Stimulated activated CD4-positive, alpha-beta T cell treated with anti-CD3 and anti-CD28 coated beads, Interleukin-12 subunit alpha, Interleukin-12 subunit beta, amount 100 ng/mL, for 4 hours (primary cell): ENCODE measurements around the gene IL4I1.

ENCODE experiments used
- DNase-seq: peaks from one replicate; pipeline ENCODE4 v3.0.0-alpha.2; 2020

Gene IL4I1

GRCh38 chr19:49861541-49862378 lies 34.9 kb downstream of the IL4I1 start:
- no peak for DNase-seq

- no peak for DNase-seq
Measured at GRCh38 chr19:49861107-49861506, 35.6 kb downstream of the IL4I1 start.

DNA sequence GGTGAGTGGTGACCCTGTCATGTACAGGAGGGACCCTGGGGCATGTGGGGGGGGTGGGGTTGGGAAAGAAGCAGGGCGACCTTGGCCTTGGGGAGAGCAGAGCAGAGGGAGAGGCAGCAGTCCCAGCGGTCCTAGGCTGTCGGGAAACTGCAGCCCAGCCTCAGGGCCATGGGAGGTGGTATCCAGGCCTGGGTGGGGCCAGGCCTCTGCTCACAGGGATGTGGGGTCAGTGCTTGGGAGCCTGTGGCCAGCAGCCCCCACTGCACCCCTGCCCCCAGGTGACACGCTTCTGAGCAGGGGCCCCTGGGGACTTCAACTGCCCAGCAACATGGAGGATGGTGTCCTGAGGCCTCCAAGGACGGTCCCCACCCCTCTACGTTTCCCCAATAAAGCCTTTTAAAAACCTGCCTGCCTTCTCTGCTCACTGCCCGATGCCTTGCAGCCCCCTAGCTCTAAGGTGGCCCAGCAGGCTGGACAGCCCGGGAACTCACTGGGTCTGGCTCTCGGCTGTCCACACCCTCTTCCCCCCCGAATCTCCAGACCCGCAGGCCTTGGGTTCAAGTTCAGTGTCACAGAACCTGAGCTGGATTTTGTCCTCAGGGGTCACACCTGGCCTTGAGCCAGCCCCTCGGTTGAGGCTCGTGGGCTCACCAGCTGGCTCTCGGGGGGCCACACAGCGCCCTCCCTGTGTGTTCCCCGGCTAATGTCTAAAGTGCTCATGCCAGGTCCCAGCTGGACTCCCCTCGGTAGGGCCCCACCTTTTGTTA lies 36.2 kb downstream of the IL4I1 start:
- DNase-seq = no peak

DNA sequence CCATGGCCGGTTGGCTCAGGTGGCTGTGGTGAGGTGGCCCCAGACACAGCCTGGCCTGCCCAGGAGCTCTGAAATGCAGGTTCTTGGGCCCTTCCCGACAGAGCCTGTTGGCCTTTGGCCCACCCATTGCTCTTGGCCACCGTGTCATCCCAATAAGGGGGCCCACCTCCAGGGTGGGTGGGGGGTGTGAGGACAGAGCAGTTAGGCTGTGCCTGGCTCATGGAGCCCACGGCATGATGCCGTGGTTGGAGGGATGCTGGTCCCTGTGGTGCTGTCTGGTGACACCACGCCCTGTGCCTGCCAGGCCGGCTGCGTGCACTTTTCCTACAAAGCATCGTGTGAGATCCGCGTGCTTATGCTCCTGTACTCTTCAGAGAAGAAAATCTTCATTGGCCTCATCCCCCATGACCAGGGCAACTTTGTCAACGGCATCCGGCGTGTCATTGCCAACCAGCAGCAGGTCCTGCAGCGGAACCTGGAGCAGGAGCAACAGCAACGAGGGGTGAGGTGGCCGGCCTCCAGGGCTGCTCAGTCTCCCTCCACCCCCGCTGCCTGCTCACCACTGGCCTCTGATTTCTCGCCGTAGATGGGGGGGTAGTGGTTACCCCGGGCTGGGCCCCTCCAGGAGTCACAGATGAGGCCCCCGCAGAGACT lies 36.9 kb downstream of the IL4I1 start:
- no peak for DNase-seq

DNA sequence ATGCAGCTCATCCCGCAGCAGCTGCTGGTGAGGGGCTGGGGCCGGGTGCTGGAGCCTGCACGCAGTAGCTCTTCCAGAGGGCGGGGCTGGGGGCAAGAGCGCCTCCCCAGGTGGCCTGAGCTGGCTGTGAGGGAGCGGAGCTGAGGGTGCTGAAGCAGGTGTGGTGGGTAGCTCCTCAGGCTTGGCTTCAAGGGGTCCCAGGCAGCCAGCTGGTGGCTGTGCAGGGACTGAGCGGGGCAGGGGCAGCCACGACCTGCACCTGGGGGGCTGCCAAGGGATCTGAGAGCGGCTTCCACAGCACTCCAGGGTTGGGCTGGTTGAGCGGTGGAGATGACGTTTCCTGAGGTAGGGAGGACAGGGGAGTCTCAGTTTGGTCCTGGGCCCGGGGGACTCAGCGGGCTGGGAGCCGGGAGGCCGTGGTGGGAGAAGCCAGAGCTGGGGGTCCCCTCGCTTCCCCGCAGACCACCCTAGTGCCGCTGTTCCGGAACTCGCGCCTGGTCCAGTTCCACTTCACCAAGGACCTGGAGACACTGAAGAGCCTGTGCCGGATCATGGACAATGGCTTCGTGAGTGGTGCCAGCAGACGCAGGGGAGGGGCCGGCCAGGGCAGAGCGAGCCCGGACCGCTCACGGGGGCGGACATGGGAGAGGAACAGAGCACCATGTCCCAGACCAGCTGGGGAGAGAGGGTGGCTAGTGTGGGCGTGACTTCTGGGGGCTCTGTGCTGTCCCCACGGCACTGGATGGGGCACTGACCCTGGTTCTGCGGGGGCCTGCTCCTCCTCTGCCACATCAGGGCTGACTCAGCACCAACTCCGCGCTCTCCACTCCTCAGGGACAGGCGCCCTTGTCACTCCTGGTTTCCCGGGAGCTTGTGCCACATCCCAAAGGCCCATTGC lies 38.4 kb downstream of the IL4I1 start:
- no peak for DNase-seq

- DNase-seq = no peak
Measured at GRCh38 chr19:49857838-49858087, 38.9 kb downstream of the IL4I1 start.

DNA sequence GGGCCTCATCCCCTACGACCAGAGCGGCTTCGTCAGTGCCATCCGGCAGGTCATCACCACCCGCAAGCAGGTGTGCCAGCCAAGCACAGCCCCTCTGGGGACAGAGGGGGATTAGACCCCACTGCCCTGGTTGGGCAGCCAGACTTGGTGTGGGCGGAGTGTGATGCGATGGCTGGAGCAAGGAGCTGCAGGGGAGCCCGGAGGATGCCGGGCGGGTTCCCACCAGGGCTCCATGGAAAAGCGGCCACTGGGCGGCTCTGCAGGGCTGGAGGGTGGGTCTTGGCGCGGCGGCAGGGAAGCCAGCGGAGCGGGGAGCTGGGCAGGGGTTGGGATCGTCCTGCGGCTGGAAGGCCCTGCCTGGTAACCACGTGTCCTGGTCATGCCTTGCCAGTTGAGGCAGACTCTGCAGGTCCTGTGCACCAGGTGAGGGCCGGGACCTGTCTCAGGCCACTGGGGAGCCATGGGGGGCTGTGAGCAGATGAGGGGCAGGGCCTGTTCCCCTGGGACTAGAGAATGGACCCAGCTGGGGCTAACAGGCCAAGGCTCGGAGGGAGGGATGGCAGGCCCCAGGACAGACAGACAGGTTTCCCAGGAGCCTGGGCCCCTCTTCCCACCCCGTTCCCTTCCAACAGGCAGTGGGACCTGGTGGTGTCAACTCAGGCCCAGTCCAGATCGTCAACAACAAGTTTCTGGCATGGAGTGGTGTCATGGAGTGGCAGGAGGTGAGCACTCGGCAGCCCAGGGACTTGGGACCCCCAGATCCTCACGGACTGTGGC lies 39.4 kb downstream of the IL4I1 start:
- DNase-seq = no peak

DNA sequence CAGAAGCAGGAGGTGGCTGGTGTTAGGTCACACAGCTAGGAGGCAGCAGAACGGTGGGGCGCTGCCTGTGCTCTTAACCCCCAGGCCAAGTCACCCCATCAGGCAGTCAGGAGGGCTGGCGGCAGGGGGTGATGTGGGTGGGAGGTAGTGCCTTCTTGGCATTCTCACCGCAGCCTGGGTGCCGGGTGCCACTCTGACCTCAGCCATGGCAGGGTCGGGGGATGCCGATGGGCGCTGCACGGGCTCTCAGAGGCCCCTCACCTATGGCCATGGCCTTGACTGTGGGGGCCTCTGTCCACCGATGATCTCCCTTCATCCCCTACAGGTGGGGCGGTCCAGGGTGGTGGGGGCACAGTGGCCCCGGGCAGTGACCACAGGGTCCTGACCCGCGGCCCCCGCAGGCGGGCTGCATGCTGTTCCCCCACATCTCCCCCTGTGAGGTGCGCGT lies 40.1 kb downstream of the IL4I1 start:
- no peak for DNase-seq

- DNase-seq = no peak
Measured at GRCh38 chr19:49855676-49856573, 40.8 kb downstream of the IL4I1 start.

DNA sequence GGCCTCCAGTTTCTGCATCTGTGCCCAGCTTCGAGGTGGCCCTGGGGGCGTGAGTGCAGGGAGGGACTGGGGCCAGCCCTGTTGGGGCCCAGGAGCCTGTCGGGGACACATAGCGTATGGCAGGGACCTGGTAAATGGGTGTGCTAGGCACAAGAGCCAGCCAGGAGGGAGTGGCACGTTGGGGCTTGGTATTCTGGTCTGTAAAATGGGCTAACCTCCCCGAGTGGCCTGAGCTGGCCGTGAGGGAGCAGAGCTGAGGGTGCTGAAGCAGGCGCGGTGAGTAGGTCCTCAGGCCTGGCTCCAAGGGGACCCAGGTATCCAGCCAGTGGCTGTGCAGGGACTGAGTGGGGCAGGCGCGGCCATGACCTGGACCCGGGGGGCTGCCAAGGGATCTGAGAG lies 41.4 kb downstream of the IL4I1 start:
- DNase-seq = no peak

- DNase-seq = no peak
Measured at GRCh38 chr19:49854378-49855263, 42.1 kb downstream of the IL4I1 start.

DNA sequence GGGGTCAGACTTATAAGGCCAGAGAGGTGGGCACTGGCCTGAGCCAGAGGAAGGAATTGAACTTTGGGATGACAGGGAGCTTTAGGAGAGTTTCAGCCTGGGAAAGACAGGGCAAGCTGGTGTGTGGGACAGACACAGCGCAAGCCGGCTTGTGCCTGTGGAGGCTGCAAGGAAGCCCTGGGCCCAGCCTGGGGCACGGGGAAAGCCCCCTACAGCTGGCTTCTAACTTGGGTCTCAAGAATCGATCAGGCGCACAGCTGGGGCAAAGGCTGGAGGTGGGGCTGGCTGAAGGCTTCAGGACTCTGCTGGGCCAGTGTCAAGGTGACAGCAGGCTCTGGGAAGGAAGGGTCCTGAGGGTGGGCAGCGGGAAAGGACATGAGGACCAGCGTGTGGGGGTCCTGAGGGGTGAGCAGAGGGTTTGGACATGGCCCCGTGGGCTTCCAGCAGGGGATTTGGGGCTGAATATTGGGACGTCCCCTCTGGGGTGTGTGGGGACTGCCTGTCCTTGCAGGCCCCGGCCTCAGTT lies 42.8 kb downstream of the IL4I1 start:
- no peak for DNase-seq

GRCh38 chr19:49852631-49853126 lies 44.0 kb downstream of the IL4I1 start:
- DNase-seq = no peak

GRCh38 chr19:49851456-49852259 lies 45.0 kb downstream of the IL4I1 start:
- no peak for DNase-seq

- peak; percentile 86 for DNase-seq
Measured at GRCh38 chr19:49850487-49851342, 46.0 kb downstream of the IL4I1 start, which contains the start of gene PTOV1. PTOV1 (plus strand) TSS chr19:49851159.

GRCh38 chr19:49850221-49850486 lies 46.5 kb downstream of the IL4I1 start:
- no peak for DNase-seq

- DNase-seq = no peak
Measured at GRCh38 chr19:49849433-49850220, 47.1 kb downstream of the IL4I1 start.
